HCT116 (cell line): ENCODE data around the gene SUPT16H. TPM values are rescaled to one million over a fixed set of nuclear protein-coding genes. Genes with fewer than 3 reads are reported as not detected.

Experiments used
- ATAC-seq: fragments of 200-7000 bp; cut with Tn5 transposase; 2 replicates; pipeline ENCODE4 v1.9.1; 2020; ENCODE audit warnings: mild to moderate bottlenecking, moderate library complexity
- BruUV-seq: library from RNA; stranded (reverse); fragments of 400-500 nt; replicated peaks from 2 replicates; lab custom pipeline; 2021; lab: Mats Ljungman, UMichigan
- CTCF ChIA-PET: fragments of 300-600 bp; sonication (Branson Sonifier 250); formaldehyde crosslinking; loops from one replicate; lab custom pipeline; 2021; ENCODE audit warnings: antibody characterized with exemption; lab: Charles Lee
- POLR2A ChIA-PET: fragments of 300-600, 350-600 bp; sonication (Branson Sonifier 250); formaldehyde crosslinking; loops from one replicate; lab custom pipeline; 2021; ENCODE audit warnings: antibody characterized with exemption; lab: Charles Lee
- RAD21 ChIA-PET, 2 experiments: fragments of 300-600 bp; sonication (Branson Sonifier 250); formaldehyde crosslinking; loops; one replicate each; lab custom pipeline; 2023; ENCODE audit warnings: low total read pairs in 2 of 2; ENCODE audit not compliant: uncharacterized antibody in 2 of 2, unreplicated experiment in 2 of 2, low non-redundant PET in 1 of 2; lab: Charles Lee
- DNase-seq: peaks from one replicate; pipeline ENCODE4 v3.0.0-alpha.2; 2010; ENCODE audit warnings: low read depth, low spot score
- H2AFZ ChIP-seq: fragments of 200-600 bp; shearing (Covaris generic), sonication (generic); 2 replicates; pipeline ENCODE4 v1.6.1; 2017; ENCODE audit warnings: low read depth, mixed run types, mixed read lengths, antibody characterized with exemption, low read length; ENCODE audit not compliant: poor library complexity, severe bottlenecking
- H3K27ac ChIP-seq: 2 replicates; pipeline ENCODE4 v1.5.1; 2012; ENCODE audit warnings: low read depth, low read length
- H3K27me3 ChIP-seq: fragments of 200-600 bp; sonication (generic); 2 replicates; pipeline ENCODE4 v1.6.1; 2016; ENCODE audit warnings: mixed run types, low read length, mixed read lengths; ENCODE audit not compliant: insufficient read depth
- H3K36me3 ChIP-seq, 2 experiments: fragments of 200-500 bp in 1 of 2; fragments of 200-600 bp in 1 of 2; sonication (Bioruptor generic) in 1 of 2; sonication (generic) in 1 of 2; 2 replicates each; pipeline versions ENCODE4 v1.5.1 to v1.6.1; 2014 to 2016; ENCODE audit warnings: low read length in 2 of 2, inconsistent platforms in 1 of 2, mixed read lengths in 1 of 2, mixed run types in 1 of 2; ENCODE audit not compliant: insufficient read depth in 2 of 2, control insufficient read depth in 1 of 2
- H3K4me1 ChIP-seq, 2 experiments: fragments of 200-600 bp in 1 of 2; sonication (generic) in 1 of 2; 2 replicates each; pipeline versions ENCODE4 v1.5.1 to v1.6.1; 2012 to 2017; ENCODE audit warnings: low read length in 2 of 2, inconsistent platforms in 1 of 2, mild to moderate bottlenecking in 1 of 2, mixed read lengths in 1 of 2, mixed run types in 1 of 2, moderate library complexity in 1 of 2; ENCODE audit not compliant: insufficient read depth in 2 of 2, control insufficient read depth in 1 of 2
- H3K4me2 ChIP-seq: fragments of 200-600 bp; sonication (generic); 2 replicates; pipeline ENCODE4 v1.6.1; 2017; ENCODE audit warnings: mixed run types, low read length, mixed read lengths
- H3K4me3 ChIP-seq, 2 experiments: fragments of 200-600 bp in 1 of 2; sonication (generic) in 1 of 2; replicated peaks in 1 of 2; 2 replicates each; pipeline ENCODE4 v1.5.1; 2011 to 2016; ENCODE audit warnings: low read length in 2 of 2, control low read depth in 1 of 2, low read depth in 1 of 2, mild to moderate bottlenecking in 1 of 2, mixed read lengths in 1 of 2, mixed run types in 1 of 2
- H3K79me2 ChIP-seq: fragments of 200-600 bp; sonication (generic); 2 replicates; pipeline ENCODE4 v1.6.1; 2017; ENCODE audit warnings: mild to moderate bottlenecking, mixed run types, low read length, moderate library complexity, mixed read lengths; ENCODE audit not compliant: insufficient read depth
- H3K9ac ChIP-seq: fragments of 200-600 bp; sonication (generic); 2 replicates; pipeline ENCODE4 v1.6.1; 2016; ENCODE audit warnings: low read length, mixed read lengths
- H3K9me2 ChIP-seq: fragments of 200-600 bp; sonication (generic), shearing (Covaris generic); 2 replicates; pipeline ENCODE4 v1.6.1; 2017; ENCODE audit warnings: mixed run types, mild to moderate bottlenecking, moderate library complexity; ENCODE audit not compliant: insufficient read depth
- H3K9me3 ChIP-seq, 2 experiments: fragments of 200-500 bp in 1 of 2; fragments of 200-600 bp in 1 of 2; sonication (Bioruptor generic) in 1 of 2; sonication (generic) in 1 of 2; 2 replicates each; pipeline ENCODE4 v1.6.1; 2014 to 2017; ENCODE audit warnings: low read length in 2 of 2, mixed read lengths in 2 of 2, inconsistent platforms in 1 of 2, low read depth in 1 of 2, mild to moderate bottlenecking in 1 of 2, mixed run types in 1 of 2, moderate library complexity in 1 of 2; ENCODE audit not compliant: control insufficient read depth in 1 of 2, insufficient read depth in 1 of 2
- H4K20me1 ChIP-seq: fragments of 200-600 bp; sonication (generic), shearing (Covaris generic); 2 replicates; pipeline ENCODE4 v1.6.1; 2017; ENCODE audit warnings: mixed run types, mild to moderate bottlenecking, moderate library complexity; ENCODE audit not compliant: insufficient read depth
- intact Hi-C: fragments of 100-400 bp; cut with micrococcal nuclease; formaldehyde crosslinking; loops from 2 replicates; pipeline ENCODE4 v1.10.0; 2022
- total RNA-seq: library from RNA; stranded (reverse); gene quantifications from one replicate; pipeline ENCODE4 v1.2.1, GENCODE V29; 2021; ENCODE audit not compliant: unreplicated experiment
- TF ChIP-seq, protein P1 (sequence below), 3 experiments: fragments of 200-600 bp in 1 of 3; sonication (generic) in 1 of 3; IDR thresholded peaks in 2 of 3; conservative IDR thresholded peaks in 1 of 3; 2 replicates each; pipeline ENCODE4 v1.5.1; 2012 to 2017; ENCODE audit warnings: low read depth in 2 of 3, low read length in 2 of 3, antibody characterized with exemption in 1 of 3, borderline replicate concordance in 1 of 3, control low read depth in 1 of 3, mild to moderate bottlenecking in 1 of 3, mixed read lengths in 1 of 3, mixed run types in 1 of 3, moderate library complexity in 1 of 3; ENCODE audit not compliant: insufficient read depth in 1 of 3
- TF ChIP-seq, protein P2 (sequence below): IDR thresholded peaks from 2 replicates; pipeline ENCODE4 v1.6.1; 2012
- TF ChIP-seq, protein P3 (sequence below): IDR thresholded peaks from 2 replicates; pipeline ENCODE4 v1.6.1; 2011; ENCODE audit warnings: mild to moderate bottlenecking, low read length, moderate library complexity; ENCODE audit not compliant: insufficient replicate concordance; ENCODE audit errors: extremely low read depth

The SUPT16H gene
- total RNA-seq, 1 experiment from 2014 or later, result 154 TPM

DNA sequence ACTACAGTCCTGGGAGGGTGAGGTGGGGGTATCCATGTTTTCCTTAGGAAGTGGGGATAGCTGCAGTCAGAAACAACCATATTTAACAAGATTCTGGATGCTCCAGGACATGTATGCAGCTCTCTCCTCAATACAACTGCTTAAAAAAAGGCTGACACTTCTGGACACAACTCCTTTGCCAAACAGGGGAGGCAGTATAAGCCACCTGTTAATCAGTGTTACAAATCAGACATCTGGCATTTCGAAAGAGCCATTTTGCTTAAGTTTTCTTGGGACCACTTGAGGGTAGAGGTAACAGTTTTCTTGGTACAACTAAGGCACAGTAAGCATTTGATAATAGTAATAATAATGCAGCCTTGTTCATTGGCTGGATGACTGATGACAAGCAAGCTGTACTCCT lies 56.8 kb downstream of the SUPT16H start:
- H4K20me1 ChIP-seq, result no peaks in the 10 kb centered on the region
- intact Hi-C loops, result no loop called here
- H3K27me3 ChIP-seq, result peaks cover 4% of the 10 kb centered on the region; the same call in 1 of the 2 replicates
- no peak overlapping the region for H3K9ac ChIP-seq
- POLR2A ChIA-PET, result no interaction called here
- BruUV-seq, result no TSS peak
- DNase-seq (no peak), ATAC-seq (no peak)
- H3K79me2 ChIP-seq, result no peaks in the 10 kb centered on the region
- H3K4me1 ChIP-seq, result no peaks in the 10 kb centered on the region; a peak in 1 of 4 replicates
- CTCF ChIA-PET, result interaction anchor here (0.6 to 0.8 kb wide), 2 partner anchors 13 to 37 kb away, joined by 3 read pairs; no protein-coding TSS in a partner anchor
- no peak overlapping the region for H3K4me2 ChIP-seq
- no peak overlapping the region for H3K27ac ChIP-seq
- H3K36me3 ChIP-seq, result no peaks in the 10 kb centered on the region
- H2AFZ ChIP-seq, result no peak overlapping the region
- no peaks in the 10 kb centered on the region for H3K9me3 ChIP-seq
- no peaks in the 10 kb centered on the region for H3K9me2 ChIP-seq
- RAD21 ChIA-PET, result no interaction called here
- TF ChIP-seq, protein P1, sequence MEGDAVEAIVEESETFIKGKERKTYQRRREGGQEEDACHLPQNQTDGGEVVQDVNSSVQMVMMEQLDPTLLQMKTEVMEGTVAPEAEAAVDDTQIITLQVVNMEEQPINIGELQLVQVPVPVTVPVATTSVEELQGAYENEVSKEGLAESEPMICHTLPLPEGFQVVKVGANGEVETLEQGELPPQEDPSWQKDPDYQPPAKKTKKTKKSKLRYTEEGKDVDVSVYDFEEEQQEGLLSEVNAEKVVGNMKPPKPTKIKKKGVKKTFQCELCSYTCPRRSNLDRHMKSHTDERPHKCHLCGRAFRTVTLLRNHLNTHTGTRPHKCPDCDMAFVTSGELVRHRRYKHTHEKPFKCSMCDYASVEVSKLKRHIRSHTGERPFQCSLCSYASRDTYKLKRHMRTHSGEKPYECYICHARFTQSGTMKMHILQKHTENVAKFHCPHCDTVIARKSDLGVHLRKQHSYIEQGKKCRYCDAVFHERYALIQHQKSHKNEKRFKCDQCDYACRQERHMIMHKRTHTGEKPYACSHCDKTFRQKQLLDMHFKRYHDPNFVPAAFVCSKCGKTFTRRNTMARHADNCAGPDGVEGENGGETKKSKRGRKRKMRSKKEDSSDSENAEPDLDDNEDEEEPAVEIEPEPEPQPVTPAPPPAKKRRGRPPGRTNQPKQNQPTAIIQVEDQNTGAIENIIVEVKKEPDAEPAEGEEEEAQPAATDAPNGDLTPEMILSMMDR (IDR thresholded peaks at IDR 0.05 in 2 of 3, conservative IDR thresholded peaks at IDR 0.05 in 1 of 3; ENCODE audit: borderline replicate concordance in 1 of 3, insufficient read depth in 1 of 3, low read depth in 2 of 3, low read length in 2 of 3), result 0 out of 6 replicates have a peak, but pooled peaks of 1 of the 3 experiments have one; percentile 13
- TF ChIP-seq, protein P2, sequence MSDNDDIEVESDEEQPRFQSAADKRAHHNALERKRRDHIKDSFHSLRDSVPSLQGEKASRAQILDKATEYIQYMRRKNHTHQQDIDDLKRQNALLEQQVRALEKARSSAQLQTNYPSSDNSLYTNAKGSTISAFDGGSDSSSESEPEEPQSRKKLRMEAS, result no peak
- TF ChIP-seq, protein P3, sequence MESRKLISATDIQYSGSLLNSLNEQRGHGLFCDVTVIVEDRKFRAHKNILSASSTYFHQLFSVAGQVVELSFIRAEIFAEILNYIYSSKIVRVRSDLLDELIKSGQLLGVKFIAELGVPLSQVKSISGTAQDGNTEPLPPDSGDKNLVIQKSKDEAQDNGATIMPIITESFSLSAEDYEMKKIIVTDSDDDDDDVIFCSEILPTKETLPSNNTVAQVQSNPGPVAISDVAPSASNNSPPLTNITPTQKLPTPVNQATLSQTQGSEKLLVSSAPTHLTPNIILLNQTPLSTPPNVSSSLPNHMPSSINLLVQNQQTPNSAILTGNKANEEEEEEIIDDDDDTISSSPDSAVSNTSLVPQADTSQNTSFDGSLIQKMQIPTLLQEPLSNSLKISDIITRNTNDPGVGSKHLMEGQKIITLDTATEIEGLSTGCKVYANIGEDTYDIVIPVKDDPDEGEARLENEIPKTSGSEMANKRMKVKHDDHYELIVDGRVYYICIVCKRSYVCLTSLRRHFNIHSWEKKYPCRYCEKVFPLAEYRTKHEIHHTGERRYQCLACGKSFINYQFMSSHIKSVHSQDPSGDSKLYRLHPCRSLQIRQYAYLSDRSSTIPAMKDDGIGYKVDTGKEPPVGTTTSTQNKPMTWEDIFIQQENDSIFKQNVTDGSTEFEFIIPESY, result no peak
- TF ChIP-seq, all 23 proteins: peak for 1
- H3K4me3 ChIP-seq, result no peak overlapping the region
